ENCODE results near the gene MGME1.

DNA sequence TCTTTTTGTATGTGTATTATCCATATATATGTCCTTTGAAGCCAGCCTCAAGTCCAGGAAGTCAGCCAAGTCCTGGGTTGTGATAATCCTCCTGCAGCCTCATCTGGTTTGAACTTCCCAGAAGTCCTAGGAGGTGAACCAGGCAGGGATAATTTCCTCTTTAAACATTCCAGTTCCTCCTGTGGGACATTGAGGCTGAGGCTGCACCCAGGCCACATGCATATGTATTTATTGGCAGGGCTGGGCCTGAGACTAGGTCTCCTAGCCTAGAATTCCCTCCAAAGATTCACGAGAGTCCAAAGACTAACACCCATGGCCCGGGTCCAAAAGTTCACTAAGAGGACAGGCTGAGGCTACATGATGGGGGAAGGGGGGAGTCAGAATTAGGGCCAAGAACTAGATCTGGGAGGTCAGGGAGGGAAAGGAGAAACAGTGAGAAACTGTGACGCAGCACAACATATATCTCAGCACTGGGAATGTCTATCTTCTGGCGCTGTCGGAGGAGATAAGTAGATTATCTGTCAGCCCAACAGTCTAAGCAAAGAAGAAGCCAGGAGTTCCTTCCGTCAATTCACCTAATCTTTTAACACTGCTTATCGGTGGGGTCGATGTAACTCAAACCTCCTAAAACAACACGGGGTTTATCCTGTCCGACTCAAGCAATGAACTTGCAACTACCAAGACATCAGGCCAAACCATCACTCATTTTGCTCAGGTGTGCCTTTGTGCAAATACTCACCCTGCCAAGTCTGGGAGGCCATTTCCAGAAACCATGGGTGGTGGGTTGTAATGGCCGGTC is 43.5 kb upstream of the MGME1 start:
- TF ChIP-seq, protein P1, sequence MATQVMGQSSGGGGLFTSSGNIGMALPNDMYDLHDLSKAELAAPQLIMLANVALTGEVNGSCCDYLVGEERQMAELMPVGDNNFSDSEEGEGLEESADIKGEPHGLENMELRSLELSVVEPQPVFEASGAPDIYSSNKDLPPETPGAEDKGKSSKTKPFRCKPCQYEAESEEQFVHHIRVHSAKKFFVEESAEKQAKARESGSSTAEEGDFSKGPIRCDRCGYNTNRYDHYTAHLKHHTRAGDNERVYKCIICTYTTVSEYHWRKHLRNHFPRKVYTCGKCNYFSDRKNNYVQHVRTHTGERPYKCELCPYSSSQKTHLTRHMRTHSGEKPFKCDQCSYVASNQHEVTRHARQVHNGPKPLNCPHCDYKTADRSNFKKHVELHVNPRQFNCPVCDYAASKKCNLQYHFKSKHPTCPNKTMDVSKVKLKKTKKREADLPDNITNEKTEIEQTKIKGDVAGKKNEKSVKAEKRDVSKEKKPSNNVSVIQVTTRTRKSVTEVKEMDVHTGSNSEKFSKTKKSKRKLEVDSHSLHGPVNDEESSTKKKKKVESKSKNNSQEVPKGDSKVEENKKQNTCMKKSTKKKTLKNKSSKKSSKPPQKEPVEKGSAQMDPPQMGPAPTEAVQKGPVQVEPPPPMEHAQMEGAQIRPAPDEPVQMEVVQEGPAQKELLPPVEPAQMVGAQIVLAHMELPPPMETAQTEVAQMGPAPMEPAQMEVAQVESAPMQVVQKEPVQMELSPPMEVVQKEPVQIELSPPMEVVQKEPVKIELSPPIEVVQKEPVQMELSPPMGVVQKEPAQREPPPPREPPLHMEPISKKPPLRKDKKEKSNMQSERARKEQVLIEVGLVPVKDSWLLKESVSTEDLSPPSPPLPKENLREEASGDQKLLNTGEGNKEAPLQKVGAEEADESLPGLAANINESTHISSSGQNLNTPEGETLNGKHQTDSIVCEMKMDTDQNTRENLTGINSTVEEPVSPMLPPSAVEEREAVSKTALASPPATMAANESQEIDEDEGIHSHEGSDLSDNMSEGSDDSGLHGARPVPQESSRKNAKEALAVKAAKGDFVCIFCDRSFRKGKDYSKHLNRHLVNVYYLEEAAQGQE (IDR thresholded peaks at IDR 0.05; ENCODE audit: insufficient read depth in 1 of 2, low read depth in 2 of 2, low read length in 2 of 2) = no peak
- TF ChIP-seq TAF1 (IDR thresholded peaks at IDR 0.05; ENCODE audit: borderline replicate concordance, insufficient read depth, low read length) = no peak
- no peak for TF ChIP-seq POLR2AphosphoS5 (IDR thresholded peaks at IDR 0.05; ENCODE audit: low read depth, low read length)

Measured in PFSK-1 (cell line).